Dermis blood vessel endothelial cell (primary cell): Measurements from ENCODE around the gene PYGO1. TPM values are rescaled to one million over a fixed set of nuclear protein-coding genes. Genes with fewer than 3 reads are reported as not detected.

Source experiments
- DNase-seq: peaks from one replicate; pipeline ENCODE4 v3.0.0; 2010
- total RNA-seq: library from RNA; depleted of rRNA; stranded (reverse); fragments of >200 nt; gene quantifications from 2 replicates; pipeline ENCODE4 v1.2.3, GENCODE V29; 2014

Gene PYGO1
- total RNA-seq, 1 donor from 2014 or later, result 0.51 TPM

DNA sequence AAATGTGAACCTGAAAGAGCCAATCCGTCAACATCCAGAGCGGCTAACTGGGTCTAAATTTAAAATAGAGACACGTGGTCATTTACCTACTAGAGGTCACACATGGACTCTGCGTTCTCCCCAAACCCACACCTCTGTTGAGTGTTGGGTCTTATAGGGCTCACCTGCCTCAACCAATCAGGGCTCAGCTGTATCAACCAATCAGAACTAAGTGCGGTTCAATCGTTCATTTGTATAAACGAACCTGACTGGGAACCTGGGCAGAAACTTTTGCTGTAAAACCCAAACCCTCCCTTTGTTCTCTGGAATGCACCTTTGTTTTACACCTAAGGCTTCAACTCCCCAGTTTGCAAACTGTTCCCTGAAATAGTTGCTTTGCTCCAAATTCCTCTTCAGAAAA is 89.0 kb downstream of the PYGO1 start:
- DNase-seq, result no peak

- DNase-seq, result peak; percentile 91
Measured at GRCh38 chr15:55498109-55498938, 89.8 kb downstream of the PYGO1 start.

GRCh38 chr15:55496716-55497115 is 91.4 kb downstream of the PYGO1 start:
- peak; percentile 31 for DNase-seq

DNA sequence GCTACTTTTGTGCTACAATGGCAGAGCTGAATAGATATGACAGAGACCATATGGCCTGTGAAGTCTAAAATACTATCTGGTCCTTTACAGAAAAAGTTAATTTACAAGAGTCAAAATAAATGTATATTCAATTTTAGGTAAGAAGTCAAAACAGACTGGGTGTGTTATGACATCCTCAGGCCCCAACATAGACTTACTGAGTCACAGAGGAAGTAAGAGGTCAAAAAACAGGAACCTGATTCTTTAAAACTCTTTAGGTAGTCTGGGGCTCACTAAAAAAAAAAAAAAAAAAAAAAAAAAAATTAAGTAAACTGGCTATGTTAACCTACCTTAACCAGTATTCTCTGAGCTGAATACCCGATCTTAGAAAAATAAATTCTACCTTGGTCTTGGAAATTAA is 93.2 kb downstream of the PYGO1 start:
- DNase-seq, result peak; percentile 37

GRCh38 chr15:55488952-55489600 is 99.1 kb downstream of the PYGO1 start:
- peak; percentile 35 for DNase-seq

Other genes starting within 250 kb of the PYGO1 start
- 70.5 and 84.7 TPM in 2 replicates for gene CCPG1, start 180.0 kb downstream of the PYGO1 start, total RNA-seq
- gene PIERCE2, start 179.8 kb downstream of the PYGO1 start, total RNA-seq, result 0.79 and 0.85 TPM in 2 replicates
- gene DNAAF4, start 80.1 kb downstream of the PYGO1 start, total RNA-seq, result 0.51 and 1.6 TPM in 2 replicates
- 2.6 and 7.5 TPM in 2 replicates for gene PRTG, start 154.8 kb upstream of the PYGO1 start, total RNA-seq